H9 (cell line): ENCODE measurements around the gene OR4X1. TPM values are rescaled to one million over a fixed set of nuclear protein-coding genes. Genes with fewer than 3 reads are reported as not detected.

ENCODE experiments used
- DNase-seq: peaks from one replicate; pipeline ENCODE4 v3.0.0-alpha.2; 2017
- H2AFZ ChIP-seq: one replicate; pipeline ENCODE4 v1.6.1; 2013; ENCODE audit warnings: mild to moderate bottlenecking, low read length, control low read depth, moderate library complexity
- H2AK5ac ChIP-seq: 2 replicates; pipeline ENCODE4 v1.6.1; 2013; ENCODE audit warnings: low read length, control low read depth, mixed read lengths; ENCODE audit not compliant: insufficient read length
- H2BK120ac ChIP-seq: one replicate; pipeline ENCODE4 v1.6.1; 2013; ENCODE audit warnings: low read depth, mild to moderate bottlenecking, low read length, control low read depth, inconsistent platforms; ENCODE audit not compliant: poor library complexity, severe bottlenecking
- H2BK12ac ChIP-seq: 2 replicates; pipeline ENCODE4 v1.6.1; 2013; ENCODE audit warnings: low read length, control low read depth, mixed read lengths, low read depth; ENCODE audit not compliant: insufficient read length
- H2BK15ac ChIP-seq: 2 replicates; pipeline ENCODE4 v1.6.1; 2013; ENCODE audit warnings: low read depth, low read length, control low read depth
- H2BK20ac ChIP-seq: one replicate; pipeline ENCODE4 v1.6.1; 2013; ENCODE audit warnings: low read depth, mild to moderate bottlenecking, low read length, control low read depth, inconsistent platforms; ENCODE audit not compliant: poor library complexity, severe bottlenecking
- H2BK5ac ChIP-seq: 2 replicates; pipeline ENCODE4 v1.6.1; 2013; ENCODE audit warnings: low read length, control low read depth, mixed read lengths; ENCODE audit not compliant: insufficient read length
- H3K14ac ChIP-seq: 2 replicates; pipeline ENCODE4 v1.6.1; 2013; ENCODE audit warnings: low read length, control low read depth; ENCODE audit not compliant: insufficient read depth
- H3K18ac ChIP-seq: 2 replicates; pipeline ENCODE4 v1.6.1; 2013; ENCODE audit warnings: low read depth, mild to moderate bottlenecking, mixed read lengths, low read length, control low read depth; ENCODE audit not compliant: insufficient read length
- H3K23ac ChIP-seq: 2 replicates; pipeline ENCODE4 v1.6.1; 2013; ENCODE audit warnings: low read length, control low read depth, mixed read lengths, low read depth; ENCODE audit not compliant: insufficient read length
- H3K23me2 ChIP-seq: 2 replicates; pipeline ENCODE4 v1.6.1; 2013; ENCODE audit warnings: low read depth, mild to moderate bottlenecking, mixed read lengths, low read length, control low read depth; ENCODE audit not compliant: insufficient read length, poor library complexity, severe bottlenecking
- H3K27ac ChIP-seq: 2 replicates; pipeline ENCODE4 v1.5.1; 2013; ENCODE audit warnings: low read length, control low read depth, mixed read lengths, low read depth; ENCODE audit not compliant: insufficient read length
- H3K27me3 ChIP-seq: 2 replicates; pipeline ENCODE4 v1.6.1; 2013; ENCODE audit warnings: low read length, control low read depth, inconsistent platforms; ENCODE audit not compliant: insufficient read depth
- H3K4ac ChIP-seq: 2 replicates; pipeline ENCODE4 v1.6.1; 2013; ENCODE audit warnings: low read depth, mild to moderate bottlenecking, control low read depth, inconsistent platforms, low read length, moderate library complexity
- H3K4me1 ChIP-seq: 2 replicates; pipeline ENCODE4 v1.6.1; 2013; ENCODE audit warnings: low read length, control low read depth, inconsistent platforms; ENCODE audit not compliant: insufficient read depth
- H3K4me2 ChIP-seq: 2 replicates; pipeline ENCODE4 v1.6.1; 2013; ENCODE audit warnings: low read length, control low read depth, mixed read lengths; ENCODE audit not compliant: insufficient read length, insufficient read depth
- H3K56ac ChIP-seq: 2 replicates; pipeline ENCODE4 v1.6.1; 2013; ENCODE audit warnings: low read depth, mild to moderate bottlenecking, mixed read lengths, low read length, control low read depth; ENCODE audit not compliant: insufficient read length
- H3K79me1 ChIP-seq: 2 replicates; pipeline ENCODE4 v1.6.1; 2013; ENCODE audit warnings: low read depth, mild to moderate bottlenecking, moderate library complexity, low read length, control low read depth, inconsistent platforms; ENCODE audit not compliant: insufficient read depth, poor library complexity, severe bottlenecking
- H3K79me2 ChIP-seq: 2 replicates; pipeline ENCODE4 v1.6.1; 2013; ENCODE audit warnings: low read length, control low read depth, inconsistent platforms; ENCODE audit not compliant: insufficient read depth
- H3K9ac ChIP-seq: 2 replicates; pipeline ENCODE4 v1.6.1; 2013; ENCODE audit warnings: low read length, control low read depth, mixed read lengths; ENCODE audit not compliant: insufficient read length; ENCODE audit errors: extremely low read depth
- H3K9me3 ChIP-seq: one replicate; pipeline ENCODE4 v1.6.1; 2013; ENCODE audit warnings: low read depth, low read length, inconsistent platforms; ENCODE audit not compliant: control insufficient read depth
- H3T11ph ChIP-seq: one replicate; pipeline ENCODE4 v1.6.1; 2013; ENCODE audit warnings: mild to moderate bottlenecking, low read length, control low read depth, inconsistent platforms
- H4K20me1 ChIP-seq: one replicate; pipeline ENCODE4 v1.6.1; 2013; ENCODE audit not compliant: control insufficient read depth, insufficient read length, insufficient read depth
- H4K5ac ChIP-seq: 2 replicates; pipeline ENCODE4 v1.6.1; 2013; ENCODE audit warnings: low read depth, mild to moderate bottlenecking, mixed read lengths, low read length, control low read depth; ENCODE audit not compliant: insufficient read length
- H4K8ac ChIP-seq: replicated peaks from 2 replicates; pipeline ENCODE4 v1.6.1; 2013; ENCODE audit warnings: low read length, control low read depth, mixed read lengths, low read depth; ENCODE audit not compliant: insufficient read length
- H4K91ac ChIP-seq: 2 replicates; pipeline ENCODE4 v1.6.1; 2013; ENCODE audit warnings: low read depth, mild to moderate bottlenecking, moderate library complexity, mixed read lengths, low read length, control low read depth; ENCODE audit not compliant: insufficient read length
- H3K27ac Mint-ChIP-seq, 3 experiments: 2 replicates in 2 of 3; 3 replicates in 1 of 3; pipeline ENCODE4 v1.8.0; 2020 to 2021; ENCODE audit warnings: mixed read lengths in 3 of 3, mild to moderate bottlenecking in 1 of 3, moderate library complexity in 1 of 3
- H3K27me3 Mint-ChIP-seq: 2 replicates; pipeline ENCODE4 v1.8.0; 2021; ENCODE audit warnings: low read depth, mild to moderate bottlenecking, moderate library complexity, mixed read lengths
- H3K36me3 Mint-ChIP-seq, 3 experiments: 2 replicates in 2 of 3; 3 replicates in 1 of 3; pipeline ENCODE4 v1.8.0; 2020 to 2021; ENCODE audit warnings: low read depth in 3 of 3, mixed read lengths in 3 of 3; ENCODE audit not compliant: insufficient read depth in 1 of 3
- H3K4me1 Mint-ChIP-seq, 2 experiments: 2 replicates each; pipeline ENCODE4 v1.8.0; 2020; ENCODE audit warnings: mixed read lengths in 2 of 2
- H3K4me3 Mint-ChIP-seq, 2 experiments: 2 replicates in 1 of 2; 3 replicates in 1 of 2; pipeline ENCODE4 v1.8.0; 2020 to 2021; ENCODE audit warnings: mild to moderate bottlenecking in 2 of 2, mixed read lengths in 2 of 2, moderate library complexity in 1 of 2
- H3K9me3 Mint-ChIP-seq, 2 experiments: 2 replicates in 1 of 2; 3 replicates in 1 of 2; pipeline ENCODE4 v1.8.0; 2020; ENCODE audit warnings: mild to moderate bottlenecking in 2 of 2, mixed read lengths in 2 of 2, moderate library complexity in 1 of 2
- total RNA-seq: library from RNA; stranded (reverse); gene quantifications from 2 replicates; pipeline ENCODE4 v1.2.1, GENCODE V29; 2021
- TF ChIP-seq, protein P1 (sequence below): fragments of 200-600 bp; sonication (generic); conservative IDR thresholded peaks from 3 replicates; pipeline ENCODE4 v1.8.0; 2021; ENCODE audit warnings: antibody characterized with exemption, mild to moderate bottlenecking

Gene OR4X1
- total RNA-seq, 1 experiment from 2014 or later, result not detected

DNA sequence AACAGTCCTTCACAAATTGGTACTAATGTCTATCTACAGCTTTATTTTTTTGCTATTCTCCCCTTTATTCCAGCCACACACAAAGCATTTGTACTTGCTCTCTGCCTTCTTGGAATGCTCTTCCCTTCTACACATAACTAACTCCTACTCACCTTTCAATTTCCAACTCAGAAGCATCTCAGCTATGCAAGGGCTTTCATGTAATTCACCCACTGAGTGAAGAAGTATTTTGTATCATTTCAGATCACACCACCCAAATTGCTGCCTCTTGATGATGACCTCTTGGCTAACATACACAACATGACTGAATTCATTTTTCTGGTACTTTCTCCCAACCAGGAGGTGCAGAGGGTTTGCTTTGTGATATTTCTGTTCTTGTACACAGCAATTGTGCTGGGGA lies 18.9 kb upstream of the OR4X1 start, which contains the start of gene OR4X2:
TSS of gene OR4X2 (plus strand) at position 301 of the 400 bp plus-strand sequence. CDS start at position 301, 0 bp downstream.
- Histone ChIP-seq H4K20me1 (no peaks in the 10 kb centered on the region), H3K79me1 (no peaks in the 10 kb centered on the region), H3K4me1 (no peaks in the 10 kb centered on the region), H3K56ac (no peak within 1 kb of the TSS), H3K27me3 (no peaks in the 10 kb centered on the region), H4K5ac (no peak within 1 kb of the TSS), H2BK5ac (no peak within 1 kb of the TSS), H3K14ac (no peak within 1 kb of the TSS), H3K27ac (no peak within 1 kb of the TSS), H2BK12ac (no peak within 1 kb of the TSS), H2BK120ac (no peak within 1 kb of the TSS), H3K79me2 (no peaks in the 10 kb centered on the region), H3K23ac (no peak within 1 kb of the TSS), H4K91ac (no peak within 1 kb of the TSS), H3K23me2 (no peaks in the 10 kb centered on the region), H4K8ac (no peak within 1 kb of the TSS), H3K18ac (no peak within 1 kb of the TSS), H3T11ph (no peak within 1 kb of the TSS), H3K9me3 (peaks cover 69% of the 10 kb centered on the region), H3K4ac (no peak within 1 kb of the TSS), H2AFZ (no peak within 1 kb of the TSS), H3K9ac (no peak within 1 kb of the TSS), H2BK15ac (no peak within 1 kb of the TSS), H3K4me2 (no peak within 1 kb of the TSS), H2BK20ac (no peak within 1 kb of the TSS), H2AK5ac (no peak within 1 kb of the TSS)
- Mint-ChIP-seq H3K36me3 (peaks cover 0 to 33% (median 4%) of the 10 kb centered on the region in 3 experiments; a peak in 5 of 7 replicates), H3K4me1 (no peaks in the 10 kb centered on the region), H3K4me3 (no peak within 1 kb of the TSS; a peak in 1 of 5 replicates), H3K27me3 (peaks cover 1% of the 10 kb centered on the region; the same call in 1 of the 2 replicates), H3K27ac (no peak within 1 kb of the TSS), H3K9me3 (peaks cover 89 to 94% of the 10 kb centered on the region in 2 experiments)
- TF ChIP-seq, protein P1, sequence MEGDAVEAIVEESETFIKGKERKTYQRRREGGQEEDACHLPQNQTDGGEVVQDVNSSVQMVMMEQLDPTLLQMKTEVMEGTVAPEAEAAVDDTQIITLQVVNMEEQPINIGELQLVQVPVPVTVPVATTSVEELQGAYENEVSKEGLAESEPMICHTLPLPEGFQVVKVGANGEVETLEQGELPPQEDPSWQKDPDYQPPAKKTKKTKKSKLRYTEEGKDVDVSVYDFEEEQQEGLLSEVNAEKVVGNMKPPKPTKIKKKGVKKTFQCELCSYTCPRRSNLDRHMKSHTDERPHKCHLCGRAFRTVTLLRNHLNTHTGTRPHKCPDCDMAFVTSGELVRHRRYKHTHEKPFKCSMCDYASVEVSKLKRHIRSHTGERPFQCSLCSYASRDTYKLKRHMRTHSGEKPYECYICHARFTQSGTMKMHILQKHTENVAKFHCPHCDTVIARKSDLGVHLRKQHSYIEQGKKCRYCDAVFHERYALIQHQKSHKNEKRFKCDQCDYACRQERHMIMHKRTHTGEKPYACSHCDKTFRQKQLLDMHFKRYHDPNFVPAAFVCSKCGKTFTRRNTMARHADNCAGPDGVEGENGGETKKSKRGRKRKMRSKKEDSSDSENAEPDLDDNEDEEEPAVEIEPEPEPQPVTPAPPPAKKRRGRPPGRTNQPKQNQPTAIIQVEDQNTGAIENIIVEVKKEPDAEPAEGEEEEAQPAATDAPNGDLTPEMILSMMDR, result no peak
- DNase-seq, result no peak
